ENCODE results near the gene NUF2. TPM values are rescaled to one million over a fixed set of nuclear protein-coding genes. Genes with fewer than 3 reads are reported as not detected.
"Not testable (repeated sequence)": the region's sequence is repeated elsewhere in the genome, so short reads cannot be mapped to it uniquely, and the experiment has no call there.

The NUF2 gene
- total RNA-seq, 1 donor from 2014 or later: 2.2 TPM

- no peaks in the 10 kb centered on the region for H3K36me3 ChIP-seq (ENCODE audit: insufficient read depth, low read length)
- H3K27me3 Mint-ChIP-seq (ENCODE audit: low read depth, unreplicated experiment): no peaks in the 10 kb centered on the region
- no peaks in the 10 kb centered on the region for H3K9me3 ChIP-seq (ENCODE audit: insufficient read depth, low read depth, low read length)
- no peak for TF ChIP-seq EZH2 (IDR thresholded peaks at IDR 0.05; ENCODE audit: insufficient read depth, low read length)
- TF ChIP-seq, protein P1, sequence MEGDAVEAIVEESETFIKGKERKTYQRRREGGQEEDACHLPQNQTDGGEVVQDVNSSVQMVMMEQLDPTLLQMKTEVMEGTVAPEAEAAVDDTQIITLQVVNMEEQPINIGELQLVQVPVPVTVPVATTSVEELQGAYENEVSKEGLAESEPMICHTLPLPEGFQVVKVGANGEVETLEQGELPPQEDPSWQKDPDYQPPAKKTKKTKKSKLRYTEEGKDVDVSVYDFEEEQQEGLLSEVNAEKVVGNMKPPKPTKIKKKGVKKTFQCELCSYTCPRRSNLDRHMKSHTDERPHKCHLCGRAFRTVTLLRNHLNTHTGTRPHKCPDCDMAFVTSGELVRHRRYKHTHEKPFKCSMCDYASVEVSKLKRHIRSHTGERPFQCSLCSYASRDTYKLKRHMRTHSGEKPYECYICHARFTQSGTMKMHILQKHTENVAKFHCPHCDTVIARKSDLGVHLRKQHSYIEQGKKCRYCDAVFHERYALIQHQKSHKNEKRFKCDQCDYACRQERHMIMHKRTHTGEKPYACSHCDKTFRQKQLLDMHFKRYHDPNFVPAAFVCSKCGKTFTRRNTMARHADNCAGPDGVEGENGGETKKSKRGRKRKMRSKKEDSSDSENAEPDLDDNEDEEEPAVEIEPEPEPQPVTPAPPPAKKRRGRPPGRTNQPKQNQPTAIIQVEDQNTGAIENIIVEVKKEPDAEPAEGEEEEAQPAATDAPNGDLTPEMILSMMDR (IDR thresholded peaks at IDR 0.05; ENCODE audit: insufficient read depth, low read depth, low read length): no peak
- no peaks in the 10 kb centered on the region for H3K27me3 ChIP-seq (ENCODE audit: insufficient read depth, low read length)
- DNase-seq (ENCODE audit: low read depth) (no peak), FAIRE-seq (no peak)
- no peaks in the 10 kb centered on the region for H4K20me1 ChIP-seq (ENCODE audit: insufficient read depth, low read length)
- no peaks in the 10 kb centered on the region for H3K9me3 Mint-ChIP-seq (ENCODE audit: unreplicated experiment)
- H3K4me3 Mint-ChIP-seq (ENCODE audit: unreplicated experiment): no peak overlapping the region
- no peak overlapping the region for H3K4me3 ChIP-seq (ENCODE audit: insufficient read depth, low read depth, low read length)
- no peak overlapping the region for H3K27ac ChIP-seq (ENCODE audit: low read depth, low read length)
- no peak overlapping the region for H3K9ac ChIP-seq (ENCODE audit: low read length)
- no peaks in the 10 kb centered on the region for H3K79me2 ChIP-seq (ENCODE audit: insufficient read depth, low read length)
- H3K36me3 Mint-ChIP-seq (ENCODE audit: low read depth, unreplicated experiment): no peaks in the 10 kb centered on the region
- H3K4me1 ChIP-seq (ENCODE audit: insufficient read depth, low read length): peaks cover 12% of the 10 kb centered on the region
- H3K27ac Mint-ChIP-seq (ENCODE audit: unreplicated experiment): no peak overlapping the region
- H3K4me2 ChIP-seq (ENCODE audit: low read length): no peak overlapping the region
- H3K4me1 Mint-ChIP-seq (ENCODE audit: low read depth, unreplicated experiment): no peaks in the 10 kb centered on the region
- no peak overlapping the region for H2AFZ ChIP-seq (ENCODE audit: low read depth, low read length)
Measured at GRCh38 chr1:163308811-163309210, 12.9 kb upstream of the NUF2 start.

GRCh38 chr1:163315773-163316374, 5.9 kb upstream of the NUF2 start:
- H3K79me2 ChIP-seq (ENCODE audit: insufficient read depth, low read length): peaks cover 8% of the 10 kb centered on the region
- no peak overlapping the region for H3K4me3 ChIP-seq (ENCODE audit: insufficient read depth, low read depth, low read length)
- H3K9me3 Mint-ChIP-seq (ENCODE audit: unreplicated experiment): no peaks in the 10 kb centered on the region
- no peaks in the 10 kb centered on the region for H3K27me3 Mint-ChIP-seq (ENCODE audit: low read depth, unreplicated experiment)
- H3K9me3 ChIP-seq (ENCODE audit: insufficient read depth, low read depth, low read length): no peaks in the 10 kb centered on the region
- DNase-seq (ENCODE audit: low read depth) (peak; percentile 27), FAIRE-seq (peak; percentile 37)
- peaks cover 9% of the 10 kb centered on the region for H3K36me3 ChIP-seq (ENCODE audit: insufficient read depth, low read length)
- no peak overlapping the region for H3K4me3 Mint-ChIP-seq (ENCODE audit: unreplicated experiment)
- TF ChIP-seq, protein P1 (IDR thresholded peaks at IDR 0.05; ENCODE audit: insufficient read depth, low read depth, low read length): peak; percentile 57
- no peak for TF ChIP-seq EZH2 (IDR thresholded peaks at IDR 0.05; ENCODE audit: insufficient read depth, low read length)
- no peaks in the 10 kb centered on the region for H3K27me3 ChIP-seq (ENCODE audit: insufficient read depth, low read length)
- H2AFZ ChIP-seq (ENCODE audit: low read depth, low read length): no peak overlapping the region
- no peak overlapping the region for H3K27ac ChIP-seq (ENCODE audit: low read depth, low read length)
- H3K36me3 Mint-ChIP-seq (ENCODE audit: low read depth, unreplicated experiment): no peaks in the 10 kb centered on the region
- H3K4me2 ChIP-seq (ENCODE audit: low read length): no peak overlapping the region
- H3K9ac ChIP-seq (ENCODE audit: low read length): no peak overlapping the region
- H3K4me1 Mint-ChIP-seq (ENCODE audit: low read depth, unreplicated experiment): peaks cover 2% of the 10 kb centered on the region
- no peaks in the 10 kb centered on the region for H4K20me1 ChIP-seq (ENCODE audit: insufficient read depth, low read length)
- peaks cover 3% of the 10 kb centered on the region for H3K4me1 ChIP-seq (ENCODE audit: insufficient read depth, low read length)
- H3K27ac Mint-ChIP-seq (ENCODE audit: unreplicated experiment): no peak overlapping the region

- H3K9ac ChIP-seq (ENCODE audit: low read length): peak overlapping the region; percentile 91
- H3K9me3 Mint-ChIP-seq (ENCODE audit: unreplicated experiment): no peaks in the 10 kb centered on the region
- no peak for FAIRE-seq
- H3K4me3 Mint-ChIP-seq (ENCODE audit: unreplicated experiment): peak overlapping the region; percentile 95
- peak overlapping the region; percentile 89 for H3K4me2 ChIP-seq (ENCODE audit: low read length)
- H4K20me1 ChIP-seq (ENCODE audit: insufficient read depth, low read length): no peaks in the 10 kb centered on the region
- H3K36me3 ChIP-seq (ENCODE audit: insufficient read depth, low read length): peaks cover 9% of the 10 kb centered on the region
- no peaks in the 10 kb centered on the region for H3K36me3 Mint-ChIP-seq (ENCODE audit: low read depth, unreplicated experiment)
- H3K27ac ChIP-seq (ENCODE audit: low read depth, low read length): peak overlapping the region; percentile 90
- H3K4me1 ChIP-seq (ENCODE audit: insufficient read depth, low read length): peaks cover 4% of the 10 kb centered on the region
- H3K27me3 Mint-ChIP-seq (ENCODE audit: low read depth, unreplicated experiment): no peaks in the 10 kb centered on the region
- peak overlapping the region; percentile 95 for H3K27ac Mint-ChIP-seq (ENCODE audit: unreplicated experiment)
- H3K4me3 ChIP-seq (ENCODE audit: insufficient read depth, low read depth, low read length): peak overlapping the region; percentile 81
- no peaks in the 10 kb centered on the region for H3K9me3 ChIP-seq (ENCODE audit: insufficient read depth, low read depth, low read length)
- no peak for TF ChIP-seq EZH2 (IDR thresholded peaks at IDR 0.05; ENCODE audit: insufficient read depth, low read length)
- TF ChIP-seq, protein P1 (IDR thresholded peaks at IDR 0.05; ENCODE audit: insufficient read depth, low read depth, low read length): no peak
- DNase-seq (ENCODE audit: low read depth): no peak
- H3K79me2 ChIP-seq (ENCODE audit: insufficient read depth, low read length): peaks cover 52% of the 10 kb centered on the region
- H2AFZ ChIP-seq (ENCODE audit: low read depth, low read length): peak overlapping the region; percentile 57
- H3K27me3 ChIP-seq (ENCODE audit: insufficient read depth, low read length): no peaks in the 10 kb centered on the region
- peaks cover 4% of the 10 kb centered on the region for H3K4me1 Mint-ChIP-seq (ENCODE audit: low read depth, unreplicated experiment)
Measured at GRCh38 chr1:163320891-163321290, 863 bp upstream of the NUF2 start.

DNA sequence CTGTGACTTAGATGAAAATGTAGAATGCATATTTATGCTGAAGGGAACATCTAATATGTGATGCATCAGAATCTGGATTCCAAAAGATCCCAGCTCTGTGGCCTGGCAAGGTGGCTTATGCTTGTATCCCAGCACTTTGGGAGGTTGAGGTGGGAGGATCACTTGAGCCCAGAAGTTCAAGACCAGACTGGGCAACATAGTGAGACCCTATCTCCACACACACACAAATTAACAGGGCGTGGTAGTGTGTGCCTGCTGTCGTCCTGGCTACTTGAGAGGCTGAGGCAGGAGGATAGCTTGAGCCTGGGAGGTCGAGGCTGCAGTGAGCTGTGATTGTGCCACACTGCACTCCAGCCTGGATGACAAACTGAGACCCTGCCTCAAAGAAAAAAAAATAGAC, 1.6 kb downstream of the NUF2 start:
- peak overlapping the region; percentile 91 for H3K9ac ChIP-seq (ENCODE audit: low read length)

More for the DNA sequence above, 1.6 kb downstream of the NUF2 start:
- H3K4me1 Mint-ChIP-seq (ENCODE audit: low read depth, unreplicated experiment); H3K4me3 Mint-ChIP-seq (ENCODE audit: unreplicated experiment); H4K20me1 ChIP-seq (ENCODE audit: insufficient read depth, low read length); H3K9me3 Mint-ChIP-seq (ENCODE audit: unreplicated experiment); H3K27me3 Mint-ChIP-seq (ENCODE audit: low read depth, unreplicated experiment); H3K4me1 ChIP-seq (ENCODE audit: insufficient read depth, low read length); H3K27me3 ChIP-seq (ENCODE audit: insufficient read depth, low read length); FAIRE-seq; H3K9me3 ChIP-seq (ENCODE audit: insufficient read depth, low read depth, low read length); H3K27ac Mint-ChIP-seq (ENCODE audit: unreplicated experiment); H3K36me3 Mint-ChIP-seq (ENCODE audit: low read depth, unreplicated experiment); H2AFZ ChIP-seq (ENCODE audit: low read depth, low read length); DNase-seq (ENCODE audit: low read depth); H3K27ac ChIP-seq (ENCODE audit: low read depth, low read length); H3K36me3 ChIP-seq (ENCODE audit: insufficient read depth, low read length): not testable (repeated sequence)
- Histone ChIP-seq H3K4me3 (ENCODE audit: insufficient read depth, low read depth, low read length) (peak overlapping the region; percentile 81), H3K4me2 (ENCODE audit: low read length) (peak overlapping the region; percentile 89), H3K79me2 (ENCODE audit: insufficient read depth, low read length) (peaks cover 55% of the 10 kb centered on the region)
